Stimulated activated CD4-positive, alpha-beta T cell treated with anti-CD3 and anti-CD28 coated beads, Interleukin-12 subunit alpha, Interleukin-12 subunit beta, amount 100 ng/mL, for 24 hours (primary cell): ENCODE results near the gene RAB12.

Experiments used
- DNase-seq, 2 experiments: peaks; one replicate each; pipeline ENCODE4 v3.0.0-alpha.2; 2020; ENCODE audit warnings: low read depth in 2 of 2

The RAB12 gene

GRCh38 chr18:8685141-8685913, 76.1 kb downstream of the RAB12 start:
- DNase-seq: no peak

GRCh38 chr18:8685914-8686216, 76.6 kb downstream of the RAB12 start:
- no peak for DNase-seq

GRCh38 chr18:8686611-8687010, 77.4 kb downstream of the RAB12 start:
- DNase-seq: no peak

GRCh38 chr18:8688216-8688800, 79.1 kb downstream of the RAB12 start:
- DNase-seq: no peak

- no peak for DNase-seq
Observed at GRCh38 chr18:8688816-8689215, 79.6 kb downstream of the RAB12 start.
